Esophagus squamous epithelium (tissue), 5 donors: ENCODE data around the gene GOLGA8A. TPM values are rescaled to one million over a fixed set of nuclear protein-coding genes. Genes with fewer than 3 reads are reported as not detected.

Experiments
- DNase-seq: peaks from one replicate; lab custom pipeline; 2025; lab: John Stamatoyannopoulos, UW
- H3K27ac ChIP-seq, 4 donors: fragments of 200-600 bp; sonication (generic); one replicate each; pipeline ENCODE4 v1.5.1; 2016 to 2019; ENCODE audit warnings: mild to moderate bottlenecking in 1 of 4
- H3K27me3 ChIP-seq, 4 donors: fragments of 200-600 bp; sonication (generic); 1 replicate in 3 of 4; 2 replicates in 1 of 4; pipeline versions ENCODE4 v1.5.1 to v1.6.0; 2017 to 2021; ENCODE audit warnings: antibody characterized with exemption in 1 of 4
- H3K36me3 ChIP-seq, 3 donors: fragments of 200-600 bp; sonication (generic); one replicate each; pipeline ENCODE4 v1.5.1; 2016 to 2019
- H3K4me1 ChIP-seq, 3 donors: fragments of 200-600 bp; sonication (generic); one replicate each; pipeline ENCODE4 v1.5.1; 2017 to 2019
- H3K4me3 ChIP-seq, 4 donors: fragments of 200-600 bp; sonication (generic); 1 replicate in 3 of 4; 2 replicates in 1 of 4; pipeline ENCODE4 v1.5.1; 2016 to 2019; ENCODE audit warnings: mild to moderate bottlenecking in 2 of 4, moderate library complexity in 1 of 4
- H3K9me3 ChIP-seq, 3 donors: fragments of 200-600 bp; sonication (generic); one replicate each; pipeline ENCODE4 v1.5.1; 2016 to 2019
- POLR2A ChIP-seq, 4 donors: fragments of 450-650 bp; IDR thresholded peaks; one replicate each; pipeline ENCODE4 v1.6.1; 2017; ENCODE audit warnings: antibody characterized with exemption in 4 of 4, mild to moderate bottlenecking in 4 of 4, moderate library complexity in 3 of 4
- WGBS, 2 donors: methylation state at CpG; one replicate each; pipeline ENCODE4 v1.1.5; 2018; 5-methylcytosine and 5-hydroxymethylcytosine counted together
- intact Hi-C: fragments of 100-400 bp; cut with DNase I; formaldehyde crosslinking; loops from one replicate; pipeline ENCODE4 v1.15.0; 2022
- total RNA-seq, 4 donors: library from RNA; depleted of rRNA; stranded (reverse); fragments of >200 nt; gene quantifications; one replicate each; pipeline ENCODE4 v1.1.0, GENCODE V29; 2016
- TF ChIP-seq, protein P1 (sequence below), 6 experiments: fragments of 450-650 bp in 4 of 6; fragments of 200-600 bp in 2 of 6; sonication (generic) in 2 of 6; IDR thresholded peaks; one replicate each; pipeline ENCODE4 v1.5.1; 2016 to 2019; ENCODE audit warnings: antibody characterized with exemption in 6 of 6, mild to moderate bottlenecking in 4 of 6, moderate library complexity in 4 of 6
- donor health status: DM: yes; HTN: yes; CAD: no.

Gene GOLGA8A
- total RNA-seq, 4 donors from 2014 or later = 5.8 to 55.9 (median 18.6) TPM

- 84 to 87% methylated on average over 6 to 7 of the region's 7 CpGs for WGBS, 2 donors
- H3K9me3 ChIP-seq = no peaks in the 10 kb centered on the region
- H3K4me1 ChIP-seq = peaks cover 0 to 2% (median 0%) of the 10 kb centered on the region in 3 donors
- no peak for TF ChIP-seq POLR2A (IDR thresholded peaks at IDR 0.05)
- TF ChIP-seq, protein P1, sequence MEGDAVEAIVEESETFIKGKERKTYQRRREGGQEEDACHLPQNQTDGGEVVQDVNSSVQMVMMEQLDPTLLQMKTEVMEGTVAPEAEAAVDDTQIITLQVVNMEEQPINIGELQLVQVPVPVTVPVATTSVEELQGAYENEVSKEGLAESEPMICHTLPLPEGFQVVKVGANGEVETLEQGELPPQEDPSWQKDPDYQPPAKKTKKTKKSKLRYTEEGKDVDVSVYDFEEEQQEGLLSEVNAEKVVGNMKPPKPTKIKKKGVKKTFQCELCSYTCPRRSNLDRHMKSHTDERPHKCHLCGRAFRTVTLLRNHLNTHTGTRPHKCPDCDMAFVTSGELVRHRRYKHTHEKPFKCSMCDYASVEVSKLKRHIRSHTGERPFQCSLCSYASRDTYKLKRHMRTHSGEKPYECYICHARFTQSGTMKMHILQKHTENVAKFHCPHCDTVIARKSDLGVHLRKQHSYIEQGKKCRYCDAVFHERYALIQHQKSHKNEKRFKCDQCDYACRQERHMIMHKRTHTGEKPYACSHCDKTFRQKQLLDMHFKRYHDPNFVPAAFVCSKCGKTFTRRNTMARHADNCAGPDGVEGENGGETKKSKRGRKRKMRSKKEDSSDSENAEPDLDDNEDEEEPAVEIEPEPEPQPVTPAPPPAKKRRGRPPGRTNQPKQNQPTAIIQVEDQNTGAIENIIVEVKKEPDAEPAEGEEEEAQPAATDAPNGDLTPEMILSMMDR (IDR thresholded peaks at IDR 0.05) = no peak
- peaks cover 0 to 9% (median 0%) of the 10 kb centered on the region in 4 donors for H3K27me3 ChIP-seq
- no peaks in the 10 kb centered on the region for H3K36me3 ChIP-seq
- intact Hi-C loops = no loop called here
- no peak overlapping the region for H3K4me3 ChIP-seq
- DNase-seq = no peak
- H3K27ac ChIP-seq = no peak overlapping the region
Observed at GRCh38 chr15:34442891-34443290, 5.3 kb upstream of the GOLGA8A start.

GRCh38 chr15:34439878-34440277, 2.3 kb upstream of the GOLGA8A start:
- intact Hi-C loops = no loop called here
- Histone ChIP-seq H3K27me3 (peaks cover 0 to 3% (median 0%) of the 10 kb centered on the region in 4 donors), H3K9me3 (no peaks in the 10 kb centered on the region), H3K36me3 (peaks cover 0 to 3% (median 0%) of the 10 kb centered on the region in 3 donors), H3K4me3 (no peak overlapping the region), H3K4me1 (peaks cover 0 to 26% (median 7%) of the 10 kb centered on the region in 3 donors), H3K27ac (no peak overlapping the region)
- WGBS, 2 donors = 74 to 77% methylated on average over 5 of the region's 5 CpGs
- TF ChIP-seq, protein P1 (IDR thresholded peaks at IDR 0.05) = no peak
- TF ChIP-seq POLR2A (IDR thresholded peaks at IDR 0.05) = no peak
- DNase-seq = no peak

DNA sequence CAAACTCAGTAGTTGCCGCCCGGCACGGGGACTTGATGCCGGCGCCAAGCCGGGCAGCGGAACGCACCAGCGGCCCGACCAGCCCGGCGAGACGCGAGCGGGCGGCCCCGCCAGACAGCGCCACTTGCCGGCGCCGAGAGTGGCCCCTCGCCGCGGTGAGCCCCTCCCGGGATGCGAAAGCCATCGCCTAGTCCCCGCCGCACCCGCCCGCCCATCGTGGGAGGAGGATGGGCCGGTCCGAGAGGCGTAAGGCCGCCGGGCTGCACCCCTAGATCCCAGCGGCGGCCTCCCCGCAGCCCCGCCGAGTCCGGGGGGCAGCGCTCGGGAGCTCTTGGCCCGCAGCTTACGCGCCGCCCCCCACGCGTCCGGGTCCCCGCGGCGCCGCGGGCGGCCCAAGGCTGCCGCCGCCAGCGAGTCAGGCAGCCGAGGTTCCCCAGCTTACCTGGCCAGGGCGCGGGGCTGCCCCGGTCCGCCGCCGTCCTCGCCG, 609 bp downstream of the GOLGA8A start:
- Histone ChIP-seq H3K4me1 (peaks cover 0 to 26% (median 7%) of the 10 kb centered on the region in 3 donors), H3K36me3 (peaks cover 0 to 32% (median 0%) of the 10 kb centered on the region in 3 donors), H3K4me3 (peak overlapping the region; percentile 58 to 78 (median 74)), H3K27ac (peak overlapping the region; percentile 35 to 73 (median 51)), H3K9me3 (no peaks in the 10 kb centered on the region), H3K27me3 (peaks cover 0 to 3% (median 0%) of the 10 kb centered on the region in 4 donors)
- TF ChIP-seq POLR2A (IDR thresholded peaks at IDR 0.05) = no peak
- TF ChIP-seq, protein P1 (IDR thresholded peaks at IDR 0.05) = no peak
- WGBS, 2 donors = 0% methylated on average over 6 of the region's 70 CpGs; no CpG with 5 or more reads in 1 of the 2 donors
- DNase-seq = no peak
- intact Hi-C loops = no loop called here

DNA sequence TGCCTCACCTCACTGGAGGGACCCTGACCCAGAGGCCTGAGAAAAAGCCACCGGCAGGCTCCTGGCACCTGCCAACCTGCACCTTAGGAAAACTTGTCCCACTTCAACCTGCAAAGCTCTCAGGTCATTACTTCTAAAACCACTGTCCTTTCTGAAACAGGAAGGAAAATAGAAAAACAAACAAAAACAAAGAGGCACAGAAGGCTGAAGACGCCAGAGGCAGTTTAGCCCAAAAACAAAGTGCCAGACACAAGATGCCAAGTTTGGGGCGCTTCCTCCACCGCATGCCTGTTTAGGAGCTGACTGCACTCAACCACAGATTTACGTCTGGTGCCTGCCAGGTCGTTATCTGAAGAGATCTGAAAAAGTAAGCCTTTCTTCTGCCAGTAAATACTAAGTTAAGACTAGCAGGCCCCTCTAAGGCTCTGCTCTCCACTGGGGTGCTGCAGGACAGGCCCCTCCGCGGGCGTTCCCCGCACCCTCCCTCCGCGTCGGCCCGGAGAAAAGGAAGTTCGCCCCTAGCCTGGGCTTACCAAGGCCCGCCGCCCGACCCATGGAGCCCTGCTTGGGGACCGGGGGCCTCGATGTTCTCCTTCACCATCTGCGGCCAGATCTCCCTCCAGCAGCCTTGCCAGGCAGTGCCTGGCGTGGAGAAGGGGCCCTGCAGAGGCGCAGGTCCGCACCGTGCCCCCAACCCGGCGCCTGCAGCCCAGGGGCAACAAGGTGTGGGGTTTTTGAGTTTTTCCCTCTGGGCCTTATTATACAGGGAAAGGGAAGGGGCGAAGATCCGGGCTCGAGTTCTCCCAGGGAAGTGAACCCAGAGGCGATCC, 1.3 kb downstream of the GOLGA8A start:
- H3K4me1 ChIP-seq = peaks cover 0 to 26% (median 7%) of the 10 kb centered on the region in 3 donors
- peaks cover 0 to 3% (median 0%) of the 10 kb centered on the region in 4 donors for H3K27me3 ChIP-seq
- intact Hi-C loops = no loop called here
- TF ChIP-seq, protein P1 (IDR thresholded peaks at IDR 0.05) = no peak
- TF ChIP-seq POLR2A (IDR thresholded peaks at IDR 0.05) = no peak
- H3K36me3 ChIP-seq = peaks cover 0 to 39% (median 0%) of the 10 kb centered on the region in 3 donors
- H3K27ac ChIP-seq = peak overlapping the region in 3 of 4 donors; percentile 35 to 73 (median 63)
- no peak for DNase-seq
- 10 to 11% methylated on average over 2 to 5 of the region's 31 CpGs for WGBS, 2 donors
- H3K4me3 ChIP-seq = peak overlapping the region; percentile 58 to 78 (median 74)
- H3K9me3 ChIP-seq = no peaks in the 10 kb centered on the region

GRCh38 chr15:34435658-34436057, 1.9 kb downstream of the GOLGA8A start:
- TF ChIP-seq, protein P1 (IDR thresholded peaks at IDR 0.05) = no peak
- no peak for TF ChIP-seq POLR2A (IDR thresholded peaks at IDR 0.05)
- 25 to 67% methylated on average over 1 of the region's 11 CpGs for WGBS, 2 donors
- peaks cover 0 to 42% (median 0%) of the 10 kb centered on the region in 3 donors for H3K36me3 ChIP-seq
- intact Hi-C loops = no loop called here
- no peaks in the 10 kb centered on the region for H3K27me3 ChIP-seq
- peak overlapping the region in 1 of 4 donors; percentile 78 for H3K4me3 ChIP-seq
- H3K9me3 ChIP-seq = no peaks in the 10 kb centered on the region
- DNase-seq = no peak
- H3K4me1 ChIP-seq = peaks cover 0 to 26% (median 7%) of the 10 kb centered on the region in 3 donors
- H3K27ac ChIP-seq = no peak overlapping the region
